Islet of Langerhans (tissue), 1 donor: ENCODE measurements around the gene GHDC.
"Not testable (repeated sequence)": the region's sequence is repeated elsewhere in the genome, so short reads cannot be mapped to it uniquely, and the experiment has no call there.

Source experiments
- FAIRE-seq: peaks from one replicate; lab custom pipeline; 2011; peaks lifted over from hg19 to GRCh38; lab: Jason Lieb, UNC

GHDC gene

DNA sequence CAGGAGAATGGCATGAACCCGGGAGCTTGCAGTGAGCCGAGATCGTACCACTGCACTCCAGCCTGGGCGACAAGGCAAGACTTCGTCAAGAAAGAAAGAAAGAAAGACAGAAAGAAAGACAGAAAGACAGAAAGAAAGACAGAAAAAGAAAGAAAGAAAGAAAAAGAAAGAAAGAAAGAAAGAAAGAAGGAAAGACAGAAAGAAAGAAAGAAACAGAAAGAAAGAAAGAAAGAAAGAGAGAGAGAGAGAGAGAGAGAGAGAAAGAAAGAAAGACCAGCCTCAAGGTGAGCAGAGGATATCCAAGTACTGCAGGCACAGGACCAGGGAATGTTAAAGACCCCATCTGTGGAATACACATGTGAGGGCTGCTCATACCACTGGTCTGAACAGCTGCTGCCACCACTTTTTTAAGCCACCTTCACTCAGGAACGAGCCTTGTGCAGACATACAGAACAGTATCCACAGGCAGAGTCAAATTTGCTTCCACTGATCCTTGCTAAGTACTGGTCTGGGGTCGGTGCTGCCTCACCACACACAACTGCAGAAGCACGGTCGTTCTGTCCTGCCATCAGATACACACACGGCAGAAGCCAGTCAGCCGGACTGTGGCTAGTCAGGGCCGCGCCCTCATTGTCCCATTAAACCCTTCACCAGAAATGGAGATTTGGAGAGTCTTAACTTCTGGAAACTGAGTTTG is 47.2 kb downstream of the GHDC start:
- FAIRE-seq, result no peak

DNA sequence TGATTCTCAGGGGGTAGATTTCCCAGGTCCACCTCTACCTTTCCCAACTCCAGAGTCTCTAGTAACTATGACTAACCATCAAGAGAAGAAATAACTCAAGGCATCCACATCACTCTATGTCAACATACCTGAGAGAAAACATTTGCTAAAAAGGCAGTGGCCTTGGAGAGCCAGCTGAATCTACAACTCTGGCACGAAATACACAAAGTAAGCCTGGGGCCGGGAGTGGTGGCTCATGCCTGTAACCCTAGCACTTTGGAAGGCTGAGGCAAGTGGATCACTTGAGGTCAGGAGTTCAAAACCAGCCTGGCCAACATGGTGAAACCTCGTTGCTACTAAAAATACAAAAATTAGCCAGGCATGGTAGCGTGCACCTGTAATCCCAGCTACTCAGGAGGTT is 51.2 kb downstream of the GHDC start:
- FAIRE-seq, result not testable (repeated sequence)

GRCh38 chr17:42142371-42142896 is 51.9 kb downstream of the GHDC start:
- no peak for FAIRE-seq

DNA sequence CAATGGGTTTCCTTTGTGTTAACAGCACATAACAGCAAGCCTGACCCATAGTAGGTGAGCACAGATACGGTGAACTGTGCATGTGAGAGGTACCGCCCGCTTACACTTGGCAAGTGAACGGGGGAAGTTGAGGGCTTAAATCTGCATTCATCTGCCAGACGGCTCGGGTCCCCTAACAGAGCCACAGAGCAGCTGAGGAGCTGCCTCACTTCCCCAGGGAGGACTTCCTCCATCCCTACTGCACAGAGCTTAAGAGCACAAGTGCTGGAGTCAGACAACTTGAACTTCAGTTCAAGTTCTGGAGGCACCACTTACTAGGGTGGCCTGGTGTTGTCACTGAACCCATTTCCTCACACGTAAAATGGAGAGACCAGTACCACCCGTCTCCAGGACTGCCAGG is 52.9 kb downstream of the GHDC start:
- FAIRE-seq, result no peak

DNA sequence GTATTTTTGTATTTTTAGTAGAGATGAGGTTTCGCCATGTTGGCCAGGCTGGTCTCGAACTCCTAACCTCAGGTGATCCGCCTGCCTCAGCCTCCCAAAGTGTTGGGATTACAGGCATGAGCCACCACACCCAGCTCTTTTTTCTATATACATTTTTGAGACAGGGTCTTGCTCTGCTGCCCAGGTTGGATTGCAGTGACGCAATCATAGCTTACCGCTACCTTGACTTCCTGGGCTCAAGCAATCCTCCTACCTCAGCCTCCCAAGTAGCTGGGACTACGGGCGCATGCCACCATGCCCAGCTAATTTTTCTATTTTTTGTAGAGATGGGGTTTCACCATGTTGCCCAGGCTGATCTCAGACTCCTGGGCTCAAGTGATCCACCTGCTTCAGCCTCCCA is 53.6 kb downstream of the GHDC start:
- not testable (repeated sequence) for FAIRE-seq
